HG02798 (cell line): ENCODE results near the gene MAP2K7.
"Not testable (repeated sequence)": the region's sequence is repeated elsewhere in the genome, so short reads cannot be mapped to it uniquely, and the experiment has no call there.

Experiments
- ATAC-seq: cut with Tn5 transposase; IDR thresholded peaks from one replicate; pipeline ENCODE4 v1.9.1; 2021; ENCODE audit warnings: mild to moderate bottlenecking; ENCODE audit not compliant: unreplicated experiment, poor library complexity

Gene MAP2K7

GRCh38 chr19:7903244-7904073 is at the start of gene MAP2K7:
Gene MAP2K7 (plus strand): TSS chr19:7903877. CDS start chr19:7903945, 68 bp downstream.
- peak; percentile 87 for ATAC-seq

- no peak for ATAC-seq
Measured at GRCh38 chr19:7855426-7856108, 48.1 kb upstream of the MAP2K7 start.

- no peak for ATAC-seq
Measured at GRCh38 chr19:7856109-7856591, 47.5 kb upstream of the MAP2K7 start.

GRCh38 chr19:7856679-7857663 is 46.7 kb upstream of the MAP2K7 start:
- no peak for ATAC-seq

- no peak for ATAC-seq
Measured at GRCh38 chr19:7857727-7858108, 46.0 kb upstream of the MAP2K7 start.

GRCh38 chr19:7858109-7858770 is 45.4 kb upstream of the MAP2K7 start:
- no peak for ATAC-seq

- ATAC-seq, result not testable (repeated sequence)
Measured at GRCh38 chr19:7859087-7859486, 44.6 kb upstream of the MAP2K7 start.

GRCh38 chr19:7859831-7860713 is 43.6 kb upstream of the MAP2K7 start:
- no peak for ATAC-seq

- no peak for ATAC-seq
Measured at GRCh38 chr19:7860714-7861618, 42.7 kb upstream of the MAP2K7 start.

- ATAC-seq, result no peak
Measured at GRCh38 chr19:7861619-7862412, 41.9 kb upstream of the MAP2K7 start.

GRCh38 chr19:7862413-7862951 is 41.2 kb upstream of the MAP2K7 start:
- no peak for ATAC-seq

GRCh38 chr19:7863157-7863970 is 40.3 kb upstream of the MAP2K7 start:
- no peak for ATAC-seq

- no peak for ATAC-seq
Measured at GRCh38 chr19:7863971-7864689, 39.5 kb upstream of the MAP2K7 start.

GRCh38 chr19:7864690-7865074 is 39.0 kb upstream of the MAP2K7 start:
- no peak for ATAC-seq

GRCh38 chr19:7865262-7865911 is 38.3 kb upstream of the MAP2K7 start:
- ATAC-seq, result no peak
